ENCODE measurements around the gene AP1S2.

DNA sequence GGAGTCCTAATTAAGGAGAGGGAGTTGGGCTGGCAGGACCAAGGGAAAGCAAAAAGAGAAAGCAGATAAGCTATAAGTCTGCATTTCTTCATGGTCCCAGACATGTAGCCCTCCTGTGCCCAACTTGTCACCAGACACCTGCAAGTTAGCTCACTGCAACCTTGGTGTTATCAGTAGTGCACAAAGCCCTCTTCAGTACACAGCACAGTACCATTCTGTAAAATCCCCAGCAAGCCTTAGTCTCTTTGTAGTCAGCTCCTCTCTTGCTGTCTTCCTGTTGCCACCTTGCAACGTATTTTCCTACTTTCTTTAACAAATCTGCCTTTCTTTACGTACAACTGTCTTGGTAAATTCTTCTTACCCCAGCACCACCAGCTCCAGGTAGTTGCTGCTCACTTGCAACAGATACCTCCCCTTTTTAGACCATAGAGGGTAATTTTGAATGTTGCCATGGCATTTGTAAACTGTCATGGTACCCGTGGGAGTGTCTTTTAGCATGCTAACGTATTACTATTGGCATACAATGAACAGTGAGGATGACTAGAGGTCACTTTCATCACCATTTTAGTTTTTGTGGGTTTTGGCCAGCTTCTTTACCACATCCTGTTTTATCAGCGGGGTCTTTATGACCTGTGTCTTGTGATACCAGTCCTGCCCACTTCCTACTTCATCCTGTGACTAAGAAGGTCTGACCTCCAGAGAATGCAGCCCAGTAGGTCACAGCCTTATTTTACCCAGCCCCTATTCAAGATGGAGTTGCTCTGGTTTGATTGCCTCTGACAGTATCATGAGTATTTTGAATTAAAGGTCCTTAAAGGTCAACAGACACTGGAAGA lies 28.3 kb upstream of the AP1S2 start:
- TF ChIP-seq, protein P1, sequence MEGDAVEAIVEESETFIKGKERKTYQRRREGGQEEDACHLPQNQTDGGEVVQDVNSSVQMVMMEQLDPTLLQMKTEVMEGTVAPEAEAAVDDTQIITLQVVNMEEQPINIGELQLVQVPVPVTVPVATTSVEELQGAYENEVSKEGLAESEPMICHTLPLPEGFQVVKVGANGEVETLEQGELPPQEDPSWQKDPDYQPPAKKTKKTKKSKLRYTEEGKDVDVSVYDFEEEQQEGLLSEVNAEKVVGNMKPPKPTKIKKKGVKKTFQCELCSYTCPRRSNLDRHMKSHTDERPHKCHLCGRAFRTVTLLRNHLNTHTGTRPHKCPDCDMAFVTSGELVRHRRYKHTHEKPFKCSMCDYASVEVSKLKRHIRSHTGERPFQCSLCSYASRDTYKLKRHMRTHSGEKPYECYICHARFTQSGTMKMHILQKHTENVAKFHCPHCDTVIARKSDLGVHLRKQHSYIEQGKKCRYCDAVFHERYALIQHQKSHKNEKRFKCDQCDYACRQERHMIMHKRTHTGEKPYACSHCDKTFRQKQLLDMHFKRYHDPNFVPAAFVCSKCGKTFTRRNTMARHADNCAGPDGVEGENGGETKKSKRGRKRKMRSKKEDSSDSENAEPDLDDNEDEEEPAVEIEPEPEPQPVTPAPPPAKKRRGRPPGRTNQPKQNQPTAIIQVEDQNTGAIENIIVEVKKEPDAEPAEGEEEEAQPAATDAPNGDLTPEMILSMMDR (conservative IDR thresholded peaks at IDR 0.05; ENCODE audit: low read length): no peak
- no peak for TF ChIP-seq EZH2phosphoT487 (IDR thresholded peaks at IDR 0.05; ENCODE audit: borderline replicate concordance, low read depth, low read length)
